CD4-positive, alpha-beta T cell treated with Interleukin-17A for 1 hour (primary cell): Measurements from ENCODE around the gene VSX2.
A peak's percentile ranks its signal among the peaks of the same experiment; 100 is the strongest.
"Not testable (repeated sequence)": the region's sequence is repeated elsewhere in the genome, so short reads cannot be mapped to it uniquely, and the experiment has no call there.

Source experiments
- DNase-seq: peaks from one replicate; pipeline ENCODE4 v3.0.0-alpha.2; 2020

The VSX2 gene

DNA sequence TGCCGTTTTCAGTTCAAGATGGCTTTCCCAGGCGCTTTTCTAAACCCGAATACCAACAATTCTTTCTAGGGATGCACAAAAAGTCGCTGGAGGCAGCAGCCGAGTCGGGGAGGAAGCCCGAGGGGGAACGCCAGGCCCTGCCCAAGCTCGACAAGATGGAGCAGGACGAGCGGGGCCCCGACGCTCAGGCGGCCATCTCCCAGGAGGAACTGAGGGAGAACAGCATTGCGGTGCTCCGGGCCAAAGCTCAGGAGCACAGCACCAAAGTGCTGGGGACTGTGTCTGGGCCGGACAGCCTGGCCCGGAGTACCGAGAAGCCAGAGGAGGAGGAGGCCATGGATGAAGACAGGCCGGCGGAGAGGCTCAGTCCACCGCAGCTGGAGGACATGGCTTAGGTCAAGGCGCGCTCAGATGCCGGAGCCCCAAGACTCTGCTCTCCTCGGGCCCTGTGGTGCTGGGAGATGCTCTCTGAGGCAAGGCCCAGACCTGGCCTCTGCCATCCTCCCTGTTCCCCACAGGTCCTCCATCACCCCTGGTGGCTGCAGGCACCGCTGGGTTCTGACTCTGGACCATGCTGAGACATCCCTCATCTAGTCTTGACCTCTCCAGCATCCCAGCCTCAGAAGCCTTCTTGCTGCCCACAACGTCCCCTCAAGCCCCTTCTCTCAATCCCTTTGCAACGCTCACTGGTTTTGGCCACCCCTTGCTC lies 21.4 kb downstream of the VSX2 start:
- no peak for DNase-seq

DNA sequence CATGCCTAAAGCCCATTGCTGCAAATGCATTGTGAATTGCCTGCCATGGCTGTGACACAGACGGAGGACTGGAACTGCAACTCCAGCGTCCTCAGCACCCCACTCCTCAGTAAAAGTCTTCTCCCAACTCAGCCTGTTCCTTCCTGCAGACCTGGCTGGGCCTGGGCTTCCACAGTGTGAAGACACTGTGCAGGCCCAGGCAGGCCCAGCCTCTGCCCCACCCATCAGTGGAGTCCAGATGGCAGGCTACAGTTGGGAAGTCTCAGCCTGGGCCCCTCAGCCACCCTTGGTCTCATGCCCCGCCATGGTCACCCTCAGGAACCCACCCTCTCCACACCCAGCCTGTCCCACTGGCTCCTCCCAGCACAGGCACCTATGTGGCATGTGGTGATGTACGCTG lies 22.0 kb downstream of the VSX2 start:
- DNase-seq = no peak

DNA sequence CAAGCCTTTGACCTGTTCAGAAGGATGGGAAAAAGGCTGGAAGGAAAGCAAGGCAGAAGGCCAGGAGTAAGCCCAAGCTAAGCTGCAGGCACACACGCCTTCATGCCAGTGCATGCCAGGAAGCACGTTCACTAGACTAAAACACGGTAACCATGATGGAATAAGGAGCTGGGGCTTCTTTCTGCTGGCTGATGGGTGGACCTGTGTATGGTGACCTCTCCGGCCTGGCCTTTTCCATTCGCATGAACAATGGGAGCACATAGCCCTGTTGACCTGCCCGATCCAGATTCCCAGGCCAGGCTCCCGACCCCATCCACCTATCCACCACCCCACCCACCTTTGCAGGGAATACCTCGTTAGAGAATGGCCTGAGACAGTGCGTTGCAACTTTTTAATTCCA lies 22.8 kb downstream of the VSX2 start:
- DNase-seq = no peak

DNA sequence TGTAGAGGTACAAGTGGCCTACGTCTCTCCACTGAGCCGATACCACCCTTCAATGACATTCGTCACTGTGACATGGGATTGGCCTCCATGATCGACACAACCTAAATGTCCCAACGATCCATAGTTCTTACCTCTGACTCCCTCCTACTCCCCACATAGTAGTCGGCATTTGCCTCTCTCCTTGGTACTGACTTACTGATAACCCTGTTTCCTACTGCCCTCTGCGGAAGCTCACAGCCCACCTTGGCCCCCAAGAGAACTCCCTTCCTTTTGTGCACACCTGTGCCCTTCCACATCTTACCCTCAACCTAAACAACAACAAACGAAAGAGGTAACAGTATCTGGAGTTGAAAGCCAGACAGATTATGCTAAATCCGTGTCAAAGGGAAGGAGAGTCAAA lies 23.9 kb downstream of the VSX2 start:
- DNase-seq = no peak

DNA sequence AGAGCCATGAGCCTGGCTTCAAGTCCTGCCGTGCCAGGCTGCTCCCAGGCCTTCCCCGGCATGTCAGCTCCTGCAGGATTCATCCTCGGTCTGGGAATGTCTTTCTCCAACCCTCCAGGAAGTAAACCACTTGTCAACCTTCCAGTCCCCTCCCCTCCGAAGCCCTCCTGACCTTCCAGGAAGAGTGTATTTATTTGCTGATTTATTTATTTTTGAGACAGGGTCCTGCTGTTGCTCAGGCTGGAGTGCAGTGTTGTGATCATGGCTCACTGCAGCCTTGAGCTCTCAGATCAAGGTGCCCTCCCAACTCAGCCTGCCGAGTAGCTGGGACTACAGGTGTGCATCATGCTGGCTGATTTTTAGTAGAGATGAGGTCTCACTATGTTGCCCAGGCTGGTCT lies 24.7 kb downstream of the VSX2 start:
- no peak for DNase-seq

DNA sequence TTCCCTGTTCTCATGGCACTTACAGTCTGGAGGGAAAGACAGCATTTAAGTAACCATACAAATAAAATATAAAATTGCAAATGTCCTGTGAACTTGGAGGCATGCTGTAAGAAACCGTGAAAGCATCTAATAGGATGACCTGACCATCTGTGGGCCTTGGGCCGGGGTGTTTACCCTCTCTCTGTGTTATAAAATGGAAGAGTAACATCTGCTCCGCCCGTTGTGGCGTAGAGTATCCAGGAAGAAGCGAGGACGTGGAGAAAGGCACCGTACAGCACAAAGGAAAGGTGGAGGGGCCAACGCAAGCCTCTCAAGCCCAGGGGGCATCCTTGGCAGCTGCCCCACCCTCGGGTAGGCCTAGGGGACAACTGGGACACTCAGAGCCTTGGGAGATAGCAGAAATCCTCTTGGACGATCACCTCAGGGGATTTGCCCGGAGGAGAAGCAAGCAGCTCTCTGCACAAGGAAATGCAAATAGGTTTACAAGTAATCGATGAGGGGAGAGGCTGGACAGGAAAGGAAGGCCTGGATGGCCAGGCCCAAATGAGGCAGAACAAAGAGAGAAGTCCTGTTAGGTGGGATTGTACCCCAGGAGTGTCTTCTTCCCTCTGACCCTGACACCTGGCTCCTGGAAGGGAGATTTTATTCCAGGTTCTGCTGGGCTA lies 26.2 kb downstream of the VSX2 start:
- no peak for DNase-seq

DNA sequence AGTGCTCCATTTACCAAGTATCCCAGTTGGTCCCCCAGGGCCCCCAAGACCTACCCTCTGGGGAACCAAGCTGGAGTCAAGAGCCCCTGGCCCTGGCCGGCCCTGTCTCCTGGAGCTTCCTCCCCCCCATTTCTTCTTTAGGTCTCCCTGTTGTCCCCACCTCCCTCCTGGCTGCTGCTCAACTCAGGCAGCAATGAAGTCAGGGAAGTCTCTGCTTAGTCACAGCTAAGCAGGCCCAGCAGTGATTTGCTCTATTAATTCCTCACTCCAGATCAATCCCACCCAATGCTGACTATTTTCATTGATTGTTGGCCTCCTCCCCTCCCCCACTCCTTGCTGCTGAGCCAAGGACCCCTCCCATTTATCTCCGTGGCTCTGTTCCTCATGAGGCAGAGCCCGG lies 28.3 kb downstream of the VSX2 start:
- DNase-seq = no peak

DNA sequence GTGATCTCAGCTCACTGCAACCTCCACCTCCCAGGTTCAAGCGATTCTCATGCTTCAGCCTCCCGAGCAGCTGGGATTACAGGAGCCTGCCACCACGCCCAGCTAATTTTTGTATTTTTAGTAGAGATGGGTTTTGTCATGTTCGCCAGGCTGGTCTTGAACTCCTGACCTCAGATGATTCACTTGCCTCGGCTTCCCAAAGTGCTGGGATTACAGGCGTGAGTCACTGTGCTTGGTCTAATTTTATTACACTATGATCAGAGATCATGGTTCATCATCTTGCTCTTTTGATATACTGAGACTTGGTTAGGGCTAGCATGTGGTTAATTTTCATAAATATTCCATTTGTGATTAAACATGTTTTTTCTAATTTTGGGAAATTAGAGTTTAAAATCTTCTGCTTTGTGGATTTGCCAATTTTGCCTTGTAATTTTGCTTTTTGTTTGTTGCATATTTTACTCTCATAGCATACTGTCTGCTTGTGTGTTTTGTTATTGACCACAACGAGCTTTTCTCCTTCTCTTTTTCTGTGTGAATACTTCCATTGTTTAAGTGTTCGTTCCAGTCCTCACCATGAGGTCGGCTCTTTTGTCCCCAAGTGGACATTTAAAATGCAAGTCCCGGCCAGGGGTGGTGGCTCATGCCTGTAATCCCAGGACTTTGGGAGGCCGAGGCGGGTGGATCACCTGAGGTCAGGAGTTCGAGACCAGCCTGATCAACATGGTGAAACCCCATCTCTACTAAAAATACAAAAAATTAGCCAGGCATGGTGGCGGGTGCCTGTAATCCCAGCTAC lies 31.3 kb downstream of the VSX2 start:
- DNase-seq = not testable (repeated sequence)

DNA sequence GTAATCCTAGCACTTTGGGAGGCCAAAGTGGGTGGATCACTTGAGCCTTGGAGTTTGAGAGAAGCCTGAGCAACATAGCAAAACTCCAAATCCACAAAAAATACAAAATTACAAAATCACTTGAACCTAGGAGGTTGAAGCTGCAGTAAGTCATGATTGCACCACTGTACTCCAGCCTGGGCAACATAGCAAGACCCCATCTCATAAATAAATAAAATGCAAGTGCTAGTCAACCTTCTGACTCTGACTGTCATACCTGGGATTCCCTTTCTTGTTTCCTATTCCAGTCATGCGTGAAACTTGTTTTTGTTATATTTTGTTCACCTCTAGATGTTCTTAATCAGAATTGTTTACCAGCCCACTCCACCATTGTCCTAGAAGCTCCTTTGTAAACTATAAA lies 32.1 kb downstream of the VSX2 start:
- no peak for DNase-seq

DNA sequence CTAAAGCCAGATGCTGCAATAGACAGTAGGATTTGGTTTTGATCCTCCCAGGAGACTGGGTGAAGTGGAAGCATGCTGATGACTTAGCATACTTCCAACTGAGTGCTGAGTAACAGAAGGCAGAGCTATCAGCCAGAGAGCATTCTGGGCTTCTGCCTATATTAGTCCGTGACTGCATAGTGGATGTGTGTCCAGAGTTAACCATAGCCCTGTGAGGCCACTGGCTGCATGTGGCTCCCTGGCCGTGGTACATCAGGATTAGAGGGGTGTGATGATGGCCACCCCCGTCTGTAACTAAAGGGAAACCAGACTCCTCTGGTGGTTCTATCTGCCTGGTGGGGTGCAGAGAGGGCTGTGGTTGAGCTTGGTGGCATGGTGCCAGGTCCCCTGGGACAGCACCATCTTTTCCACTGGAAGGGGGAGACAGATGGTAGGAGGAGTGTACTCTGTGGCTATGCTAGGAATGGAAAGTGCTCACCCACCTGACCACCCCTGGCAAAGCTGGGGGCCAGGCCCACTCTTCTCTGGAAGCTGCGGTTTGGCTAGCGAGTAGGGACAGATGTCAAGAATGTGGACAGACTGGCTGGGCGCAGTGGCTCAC lies 36.1 kb downstream of the VSX2 start:
- DNase-seq = no peak

DNA sequence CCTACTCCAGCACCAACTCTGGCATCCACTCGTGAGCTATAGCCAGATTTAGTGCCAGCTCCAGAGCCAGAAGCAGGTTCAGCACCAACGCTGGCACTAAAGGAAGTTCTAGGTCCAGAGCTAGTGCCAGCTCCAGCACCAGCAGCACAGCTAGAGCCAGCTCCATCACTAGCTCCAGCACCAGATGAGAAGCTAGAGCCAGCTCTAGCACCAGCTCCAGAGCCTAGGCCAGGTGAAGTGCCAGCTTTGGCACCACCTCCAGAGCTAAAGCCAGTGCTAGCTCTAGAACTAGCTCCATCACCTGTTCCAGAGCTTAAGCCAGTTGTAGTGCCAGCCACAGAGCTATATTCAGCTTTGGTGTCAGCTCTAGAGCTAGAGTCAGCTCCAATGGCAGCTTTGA lies 38.8 kb downstream of the VSX2 start:
- DNase-seq = no peak

DNA sequence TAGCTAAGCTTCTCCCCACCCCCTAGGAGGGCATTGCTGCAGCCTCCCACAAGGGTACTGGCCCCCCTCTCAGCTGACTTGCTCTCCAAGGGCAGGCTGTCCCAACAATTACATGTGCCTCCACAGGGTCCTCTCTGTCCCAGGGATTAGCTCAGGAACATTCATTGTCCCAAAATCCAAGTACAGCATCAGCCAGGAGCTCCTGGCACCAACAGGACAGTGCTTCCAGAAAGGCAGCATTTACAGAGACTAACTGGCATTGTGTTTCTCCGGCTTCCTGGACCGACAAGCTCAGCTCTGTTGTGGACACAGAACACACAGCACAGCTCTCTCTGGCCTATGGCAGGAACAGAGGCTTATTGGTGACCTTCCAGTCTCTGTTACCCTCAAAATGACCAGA lies 41.8 kb downstream of the VSX2 start:
- no peak for DNase-seq

DNA sequence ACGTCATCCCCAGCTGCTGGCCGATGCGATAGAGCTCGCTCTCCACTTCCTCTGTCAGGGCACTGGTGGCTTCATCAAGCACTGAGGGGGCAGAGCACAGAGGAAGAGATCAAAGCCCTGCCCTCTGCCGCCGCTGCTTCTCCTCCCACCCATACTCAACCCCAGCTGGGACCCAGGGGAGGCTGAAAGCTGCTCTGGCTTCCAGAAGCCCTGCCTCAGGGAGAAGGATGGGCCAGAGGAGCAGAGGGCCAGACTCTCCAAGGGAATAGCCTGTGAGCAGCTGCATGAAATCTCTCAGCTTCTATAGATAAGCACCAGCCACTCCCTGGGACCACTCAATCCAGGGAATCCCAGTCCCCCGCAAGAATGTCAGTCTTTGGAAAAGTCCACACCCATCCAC lies 47.5 kb downstream of the VSX2 start:
- DNase-seq = no peak

DNA sequence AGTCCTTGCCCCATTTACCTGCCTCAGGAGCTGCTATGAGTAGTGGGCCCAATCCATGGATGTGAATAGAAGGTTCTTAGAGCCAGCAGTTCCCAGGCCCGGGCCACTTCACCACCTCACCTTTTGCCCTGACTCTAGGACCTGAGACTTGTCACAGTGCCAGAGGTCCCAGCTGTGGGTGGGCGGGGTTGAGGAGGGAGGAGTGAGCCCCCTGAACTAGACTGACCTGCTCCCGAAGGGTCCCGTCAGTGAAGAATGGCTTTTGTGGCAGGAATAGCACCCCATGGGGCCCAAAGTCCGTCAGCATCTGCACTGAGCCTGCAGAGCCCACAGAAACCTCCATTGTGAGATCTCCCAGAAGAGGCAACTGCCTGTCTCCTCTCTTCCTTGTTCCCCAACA lies 50.6 kb downstream of the VSX2 start:
- DNase-seq = no peak

DNA sequence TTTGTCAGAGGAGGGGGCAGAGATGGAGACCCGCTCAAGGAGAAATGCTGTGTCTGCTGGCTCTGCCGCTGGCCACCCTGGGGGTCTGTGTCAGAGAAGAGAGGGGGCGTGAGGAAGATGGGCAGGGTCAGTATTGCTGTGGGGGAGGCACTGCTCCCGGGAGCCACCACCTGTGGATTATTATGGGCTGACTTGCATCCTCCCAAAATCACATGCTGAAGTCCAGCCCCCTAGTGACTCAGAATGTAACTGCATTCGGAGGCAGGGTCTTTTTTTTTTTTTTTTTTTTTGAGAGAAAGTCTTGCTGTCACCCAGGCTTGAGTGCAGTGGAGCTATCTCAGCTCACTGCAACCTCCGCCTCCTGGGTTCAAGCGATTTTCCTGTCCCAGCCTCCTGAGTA lies 51.2 kb downstream of the VSX2 start:
- peak; percentile 13 for DNase-seq

DNA sequence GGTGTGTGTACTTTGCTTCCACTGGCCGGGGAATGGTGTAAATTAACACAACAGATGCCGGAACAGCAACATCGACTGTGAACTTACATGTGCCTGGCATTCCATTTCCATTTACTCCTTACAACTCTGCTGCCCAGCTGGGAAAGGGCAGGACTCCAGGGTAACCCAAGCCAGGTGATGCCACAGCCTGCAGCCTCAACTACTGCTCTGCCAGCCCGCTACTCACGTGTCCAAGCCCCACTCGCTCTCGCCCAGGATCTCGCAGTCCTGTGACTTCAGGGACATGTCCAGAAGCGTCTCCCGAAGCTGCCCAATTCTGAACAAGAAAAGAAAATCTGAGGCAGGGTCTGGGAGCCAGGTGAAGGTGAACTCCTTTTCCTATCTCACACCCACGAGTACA lies 52.8 kb downstream of the VSX2 start:
- no peak for DNase-seq

DNA sequence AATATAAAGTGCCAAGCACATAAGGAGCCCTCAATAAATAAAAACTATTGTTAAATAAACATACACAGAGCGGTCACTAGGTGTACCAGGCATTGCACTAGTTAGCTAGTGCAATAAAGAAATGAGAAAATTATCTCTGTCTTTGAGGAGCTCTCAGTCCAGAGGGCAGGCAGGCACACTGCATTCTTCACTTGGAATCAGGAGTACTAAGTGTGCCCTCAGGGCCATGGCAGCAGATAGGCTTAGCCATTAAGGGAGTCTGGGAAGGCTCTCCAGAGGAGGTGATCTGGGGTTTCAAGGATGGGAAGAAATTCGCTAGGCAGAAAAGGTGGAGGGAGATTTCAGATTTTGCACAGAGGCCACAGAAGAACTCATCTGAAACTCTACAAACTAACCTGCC lies 54.4 kb downstream of the VSX2 start:
- DNase-seq = no peak

DNA sequence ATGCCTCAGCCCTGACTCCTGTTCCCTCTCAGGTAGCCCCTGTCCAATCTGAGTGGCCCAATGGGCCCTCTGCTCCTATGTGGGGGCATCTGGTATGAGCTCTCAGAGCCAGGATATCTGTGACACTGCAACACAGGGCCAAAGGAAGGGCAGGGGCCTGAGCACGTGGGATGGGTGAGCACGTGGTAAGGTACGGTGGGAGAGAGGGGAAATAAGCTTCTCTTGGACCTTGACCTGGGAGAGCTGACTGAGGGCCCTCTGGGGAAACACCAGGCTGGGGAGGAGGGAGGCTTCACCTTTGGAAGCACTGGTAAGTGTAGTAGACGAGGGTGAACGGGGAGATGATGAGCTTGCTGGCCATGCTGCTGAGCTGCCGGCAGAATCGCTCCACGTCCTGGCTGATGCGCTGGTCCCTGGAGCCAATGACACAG lies 56.8 kb downstream of the VSX2 start:
- DNase-seq = no peak

DNA sequence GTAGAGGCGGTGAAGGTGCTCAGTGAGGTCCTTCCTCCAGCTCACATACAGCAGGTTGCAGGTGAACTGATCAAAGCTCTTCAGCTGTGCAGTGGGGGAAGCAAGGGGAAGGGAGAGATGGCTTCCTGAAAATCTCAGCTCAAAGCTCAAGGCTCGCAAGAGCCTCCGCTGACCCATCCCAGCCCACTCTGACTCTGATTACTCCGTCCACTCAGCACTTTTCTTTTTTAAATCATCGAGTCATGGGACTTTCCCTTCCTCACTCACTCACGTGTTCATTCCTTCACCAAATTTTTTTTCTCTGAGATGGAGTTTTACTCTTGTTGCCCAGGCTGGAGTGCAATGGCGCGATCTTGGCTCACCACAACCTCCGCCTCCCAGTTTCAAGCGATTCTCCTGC lies 58.7 kb downstream of the VSX2 start:
- no peak for DNase-seq

DNA sequence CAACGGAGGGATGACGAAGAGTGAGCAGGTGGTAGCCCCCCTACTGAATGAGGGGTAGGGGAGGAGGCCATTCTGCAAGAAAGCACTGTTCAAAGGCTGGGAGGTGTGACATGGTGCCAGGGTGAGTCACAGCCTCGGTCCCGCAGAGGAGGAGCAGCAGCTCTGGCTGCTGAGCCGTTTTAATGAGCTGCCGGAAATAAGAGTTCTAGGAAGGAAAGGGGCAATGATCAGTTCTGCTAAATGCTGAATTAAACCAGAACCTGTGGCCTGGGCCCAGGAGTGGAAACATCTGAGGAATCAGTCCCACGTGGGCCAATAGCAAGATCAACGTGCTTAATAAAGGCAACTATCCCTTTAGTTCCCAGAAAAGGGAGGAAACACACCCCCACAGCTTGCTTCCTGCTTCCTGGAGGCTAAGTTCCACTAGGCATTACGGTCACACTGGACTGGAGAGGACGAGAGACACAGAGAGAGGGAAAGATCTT lies 59.9 kb downstream of the VSX2 start:
- DNase-seq = peak; percentile 25

DNA sequence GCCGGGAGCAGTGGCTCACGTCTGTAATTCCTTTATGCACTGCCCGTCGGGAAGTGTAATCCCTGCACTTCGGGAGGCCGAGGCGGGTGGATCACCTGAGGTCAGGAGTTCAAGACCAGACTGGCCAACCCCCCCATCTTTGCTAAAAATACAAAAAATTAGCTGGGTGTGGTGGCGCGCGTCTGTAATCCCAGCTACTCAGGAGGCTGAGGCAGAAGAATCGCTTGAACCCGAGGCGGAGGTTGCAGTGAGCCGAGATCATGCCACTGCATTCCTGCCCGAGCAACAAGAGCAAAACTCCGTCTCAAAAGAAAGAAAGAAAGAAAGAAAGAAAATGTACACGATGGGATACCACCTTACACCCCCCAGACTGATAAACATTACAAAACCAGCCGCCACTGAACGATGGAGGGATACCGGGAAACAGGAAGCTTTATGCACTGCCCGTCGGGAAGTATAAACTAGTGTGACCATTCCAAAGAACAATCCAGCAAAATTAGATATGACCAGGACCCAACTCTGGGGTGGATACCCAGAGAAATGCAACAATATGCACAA lies 62.4 kb downstream of the VSX2 start:
- no peak for DNase-seq

DNA sequence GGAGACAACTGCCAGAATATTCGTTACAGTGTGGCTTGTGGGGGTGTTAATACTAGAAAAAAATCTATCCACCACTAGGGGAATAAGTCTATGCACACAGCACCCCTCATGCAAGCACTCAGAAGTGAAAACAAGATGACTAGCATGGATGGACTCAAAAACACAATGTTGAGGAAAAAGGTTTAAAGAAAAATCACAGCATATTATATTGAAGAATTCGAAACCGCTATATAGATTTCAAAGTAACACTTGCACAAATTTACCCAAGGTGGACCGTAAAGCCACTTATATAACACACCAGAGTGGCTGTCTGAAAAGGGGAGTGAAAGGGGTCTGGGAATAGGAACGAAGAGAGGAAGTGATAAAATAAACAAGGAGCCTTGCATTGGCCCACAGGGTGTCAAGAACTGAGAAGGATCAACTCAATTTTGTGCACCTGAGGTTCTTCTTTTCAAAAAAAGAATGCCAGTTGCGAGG lies 62.9 kb downstream of the VSX2 start:
- DNase-seq = peak; percentile 67
